CD4-positive, alpha-beta T cell treated with Interleukin-17A for 4 hours (primary cell): ENCODE data around the gene HELQ.

Experiments
- DNase-seq: peaks from one replicate; pipeline ENCODE4 v3.0.0-alpha.2; 2020; ENCODE audit warnings: mixed read lengths

Gene HELQ

GRCh38 chr4:83370640-83370906 lies 85.0 kb downstream of the HELQ start:
- DNase-seq: no peak

GRCh38 chr4:83369831-83370639 lies 85.6 kb downstream of the HELQ start:
- no peak for DNase-seq

- DNase-seq: no peak
These were observed 91.3 kb downstream of the HELQ start for GRCh38 chr4:83364312-83364711.

- DNase-seq: no peak
These were observed 92.9 kb downstream of the HELQ start for GRCh38 chr4:83362492-83363329.

GRCh38 chr4:83361416-83362103 lies 94.1 kb downstream of the HELQ start:
- no peak for DNase-seq

GRCh38 chr4:83360018-83360417 lies 95.6 kb downstream of the HELQ start:
- no peak for DNase-seq

GRCh38 chr4:83358410-83358809 lies 97.2 kb downstream of the HELQ start:
- no peak for DNase-seq
